Nephron (organoid): ENCODE data around the gene LHFPL2.

ENCODE experiments used
- H3K27ac Mint-ChIP-seq, 3 experiments: 2 replicates each; pipeline ENCODE4 v1.8.0; 2020; ENCODE audit warnings: mixed read lengths in 3 of 3, mild to moderate bottlenecking in 2 of 3, moderate library complexity in 1 of 3
- H3K27me3 Mint-ChIP-seq: 2 replicates; pipeline ENCODE4 v1.8.0; 2021; ENCODE audit warnings: low read depth, mild to moderate bottlenecking, moderate library complexity, mixed read lengths
- H3K36me3 Mint-ChIP-seq: 2 replicates; pipeline ENCODE4 v1.8.0; 2020; ENCODE audit warnings: low read depth, mixed read lengths
- H3K4me1 Mint-ChIP-seq: 2 replicates; pipeline ENCODE4 v1.8.0; 2020; ENCODE audit warnings: mixed read lengths
- H3K4me3 Mint-ChIP-seq, 3 experiments: 2 replicates each; pipeline ENCODE4 v1.8.0; 2020; ENCODE audit warnings: mild to moderate bottlenecking in 3 of 3, mixed read lengths in 3 of 3, moderate library complexity in 2 of 3
- H3K9me3 Mint-ChIP-seq: 2 replicates; pipeline ENCODE4 v1.8.0; 2020; ENCODE audit warnings: mixed read lengths
- TF ChIP-seq, protein P1 (sequence below), 3 experiments: fragments of 200-600 bp; sonication (generic); IDR thresholded peaks; one replicate each; pipeline ENCODE4 v1.5.0; 2021; ENCODE audit warnings: antibody characterized with exemption in 3 of 3; ENCODE audit not compliant: unreplicated experiment in 3 of 3

Gene LHFPL2

GRCh38 chr5:78601559-78602314 lies 46.8 kb downstream of the LHFPL2 start:
- no peaks in the 10 kb centered on the region for H3K27me3 Mint-ChIP-seq
- peaks cover 32% of the 10 kb centered on the region for H3K36me3 Mint-ChIP-seq
- peak overlapping the region; percentile 91 to 93 (median 93) for H3K27ac Mint-ChIP-seq
- H3K4me1 Mint-ChIP-seq, result peaks cover 63% of the 10 kb centered on the region
- TF ChIP-seq, protein P1, sequence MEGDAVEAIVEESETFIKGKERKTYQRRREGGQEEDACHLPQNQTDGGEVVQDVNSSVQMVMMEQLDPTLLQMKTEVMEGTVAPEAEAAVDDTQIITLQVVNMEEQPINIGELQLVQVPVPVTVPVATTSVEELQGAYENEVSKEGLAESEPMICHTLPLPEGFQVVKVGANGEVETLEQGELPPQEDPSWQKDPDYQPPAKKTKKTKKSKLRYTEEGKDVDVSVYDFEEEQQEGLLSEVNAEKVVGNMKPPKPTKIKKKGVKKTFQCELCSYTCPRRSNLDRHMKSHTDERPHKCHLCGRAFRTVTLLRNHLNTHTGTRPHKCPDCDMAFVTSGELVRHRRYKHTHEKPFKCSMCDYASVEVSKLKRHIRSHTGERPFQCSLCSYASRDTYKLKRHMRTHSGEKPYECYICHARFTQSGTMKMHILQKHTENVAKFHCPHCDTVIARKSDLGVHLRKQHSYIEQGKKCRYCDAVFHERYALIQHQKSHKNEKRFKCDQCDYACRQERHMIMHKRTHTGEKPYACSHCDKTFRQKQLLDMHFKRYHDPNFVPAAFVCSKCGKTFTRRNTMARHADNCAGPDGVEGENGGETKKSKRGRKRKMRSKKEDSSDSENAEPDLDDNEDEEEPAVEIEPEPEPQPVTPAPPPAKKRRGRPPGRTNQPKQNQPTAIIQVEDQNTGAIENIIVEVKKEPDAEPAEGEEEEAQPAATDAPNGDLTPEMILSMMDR (IDR thresholded peaks at IDR 0.05; ENCODE audit: unreplicated experiment in 3 of 3), result no peak
- peak overlapping the region in 1 of 3 experiments; percentile 32 for H3K4me3 Mint-ChIP-seq
- no peaks in the 10 kb centered on the region for H3K9me3 Mint-ChIP-seq

DNA sequence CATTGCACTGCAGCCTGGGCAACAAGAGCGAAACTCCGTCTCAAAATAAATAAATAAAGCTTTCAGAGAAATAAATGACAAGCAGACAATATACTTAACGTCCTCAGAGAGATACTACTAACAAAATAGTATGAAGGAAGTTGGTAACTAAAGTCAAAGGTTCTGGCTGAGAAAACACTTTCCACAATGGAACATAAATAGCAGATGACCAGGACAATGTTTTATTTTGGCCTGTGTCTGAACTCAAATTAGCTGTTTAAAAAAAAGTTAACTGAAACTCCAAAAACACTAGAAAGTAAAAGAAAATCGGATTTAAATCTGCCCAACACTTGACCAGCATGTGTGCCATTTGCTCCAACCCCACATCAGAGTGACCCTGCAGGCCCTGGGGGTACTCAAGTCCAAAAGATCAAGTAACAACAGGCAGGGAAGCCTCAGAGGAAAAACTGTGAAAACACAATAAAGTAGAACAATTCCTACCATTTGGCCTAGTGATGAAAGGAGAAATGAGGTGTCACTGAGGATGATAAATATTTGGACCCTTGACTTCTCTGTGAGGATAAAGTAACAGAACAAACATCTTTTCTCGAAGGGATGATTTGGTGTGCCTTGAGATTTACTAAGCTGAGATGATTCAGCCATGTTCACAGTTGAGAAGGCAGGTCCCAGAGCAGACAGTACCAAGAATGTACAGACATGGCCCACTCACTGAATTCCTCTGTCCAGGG lies 47.7 kb downstream of the LHFPL2 start:
- peak overlapping the region in 1 of 3 experiments; percentile 3 for H3K4me3 Mint-ChIP-seq
- H3K4me1 Mint-ChIP-seq, result peaks cover 70% of the 10 kb centered on the region
- TF ChIP-seq, protein P1 (IDR thresholded peaks at IDR 0.05; ENCODE audit: unreplicated experiment in 3 of 3), result no peak

DNA sequence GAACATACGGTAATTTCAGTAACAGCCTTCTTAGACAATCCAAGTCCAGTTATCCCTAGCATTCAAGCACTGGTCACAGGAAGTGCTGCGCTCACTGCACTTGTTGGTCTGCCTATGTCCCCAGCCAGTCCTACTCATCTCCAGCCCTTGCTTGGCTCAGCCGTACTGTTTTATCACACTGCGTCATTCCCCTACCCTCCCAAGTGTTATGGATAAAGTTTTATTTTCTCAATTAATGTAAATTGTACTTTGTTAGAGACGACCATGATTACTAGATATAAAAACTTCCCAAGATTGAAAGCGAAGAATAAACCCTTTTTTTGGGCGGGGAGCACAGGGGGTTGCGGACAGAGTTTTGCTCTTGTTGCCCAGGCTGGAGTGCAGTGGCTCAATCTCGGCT lies 49.6 kb downstream of the LHFPL2 start:
- Mint-ChIP-seq H3K36me3 (peaks cover 20% of the 10 kb centered on the region), H3K4me3 (no peak overlapping the region), H3K9me3 (no peaks in the 10 kb centered on the region), H3K27me3 (no peaks in the 10 kb centered on the region), H3K27ac (peak overlapping the region; percentile 32 to 74 (median 45)), H3K4me1 (peaks cover 76% of the 10 kb centered on the region)
- TF ChIP-seq, protein P1 (IDR thresholded peaks at IDR 0.05; ENCODE audit: unreplicated experiment in 3 of 3), result no peak

More for the DNA sequence above, 47.7 kb downstream of the LHFPL2 start:
- Mint-ChIP-seq H3K27ac (peak overlapping the region; percentile 91 to 93 (median 93)), H3K9me3 (no peaks in the 10 kb centered on the region), H3K36me3 (peaks cover 31% of the 10 kb centered on the region), H3K27me3 (no peaks in the 10 kb centered on the region)

DNA sequence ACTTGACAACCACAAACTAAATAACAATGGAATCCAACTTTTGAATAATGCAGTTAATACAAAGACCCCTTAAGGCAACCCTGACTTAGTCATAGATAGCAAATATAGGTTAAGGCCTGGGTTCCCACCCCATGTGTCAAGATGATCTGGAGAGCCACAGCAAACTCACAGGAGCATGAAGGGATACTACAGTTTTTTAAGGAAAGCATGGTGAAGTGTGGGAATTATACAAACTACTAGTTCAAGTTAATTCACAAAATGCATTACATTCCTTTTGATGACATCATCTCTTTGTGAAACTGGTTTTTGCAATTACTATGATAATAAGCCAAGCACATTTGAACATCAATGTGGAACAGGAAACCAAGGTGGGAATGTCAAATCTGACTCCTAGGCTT lies 50.6 kb downstream of the LHFPL2 start:
- H3K9me3 Mint-ChIP-seq, result no peaks in the 10 kb centered on the region

GRCh38 chr5:78597068-78597973 lies 51.3 kb downstream of the LHFPL2 start:
- Mint-ChIP-seq H3K4me1 (peaks cover 89% of the 10 kb centered on the region), H3K27ac (peak overlapping the region; percentile 92 to 96 (median 95)), H3K9me3 (no peaks in the 10 kb centered on the region), H3K36me3 (peaks cover 17% of the 10 kb centered on the region), H3K27me3 (no peaks in the 10 kb centered on the region), H3K4me3 (no peak overlapping the region)
- TF ChIP-seq, protein P1 (IDR thresholded peaks at IDR 0.05; ENCODE audit: unreplicated experiment in 3 of 3), result no peak

More for the DNA sequence above, 50.6 kb downstream of the LHFPL2 start:
- TF ChIP-seq, protein P1 (IDR thresholded peaks at IDR 0.05; ENCODE audit: unreplicated experiment in 3 of 3), result no peak
- H3K36me3 Mint-ChIP-seq, result peaks cover 17% of the 10 kb centered on the region
- no peaks in the 10 kb centered on the region for H3K27me3 Mint-ChIP-seq
- peaks cover 86% of the 10 kb centered on the region for H3K4me1 Mint-ChIP-seq
- H3K27ac Mint-ChIP-seq, result peak overlapping the region; percentile 92 to 96 (median 95)
- H3K4me3 Mint-ChIP-seq, result no peak overlapping the region
